HTR-8/SVneo (cell line): ENCODE measurements around the gene GALNS.

Experiments used
- DNase-seq: peaks from one replicate; pipeline ENCODE4 v3.0.0; 2011; ENCODE audit warnings: low spot score, mixed read lengths; ENCODE audit not compliant: insufficient read length
- FAIRE-seq: peaks from 2 replicates; lab custom pipeline; 2011; peaks lifted over from hg19 to GRCh38; lab: Jason Lieb, UNC

The GALNS gene

DNA sequence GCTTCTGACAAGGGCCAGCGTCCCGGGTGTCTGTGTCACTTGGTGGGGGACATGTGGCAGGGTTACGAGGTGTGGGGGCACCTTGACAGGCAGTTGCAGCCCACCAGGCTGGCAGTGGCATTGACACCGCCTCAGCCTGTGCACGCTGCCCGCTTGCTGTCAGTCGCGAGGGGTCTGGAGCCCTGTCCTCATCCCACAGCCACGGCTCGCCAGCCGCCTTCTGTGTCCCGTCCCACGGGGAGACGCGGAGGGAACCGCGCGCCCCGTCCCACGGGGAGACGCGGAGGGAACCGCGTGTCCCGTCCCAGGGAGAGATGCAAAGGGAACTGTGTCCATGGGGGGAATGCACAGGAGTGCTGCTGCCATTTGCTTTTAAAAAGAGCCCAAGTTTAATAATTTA lies 6.2 kb upstream of the GALNS start:
- FAIRE-seq (no peak), DNase-seq (no peak)

DNA sequence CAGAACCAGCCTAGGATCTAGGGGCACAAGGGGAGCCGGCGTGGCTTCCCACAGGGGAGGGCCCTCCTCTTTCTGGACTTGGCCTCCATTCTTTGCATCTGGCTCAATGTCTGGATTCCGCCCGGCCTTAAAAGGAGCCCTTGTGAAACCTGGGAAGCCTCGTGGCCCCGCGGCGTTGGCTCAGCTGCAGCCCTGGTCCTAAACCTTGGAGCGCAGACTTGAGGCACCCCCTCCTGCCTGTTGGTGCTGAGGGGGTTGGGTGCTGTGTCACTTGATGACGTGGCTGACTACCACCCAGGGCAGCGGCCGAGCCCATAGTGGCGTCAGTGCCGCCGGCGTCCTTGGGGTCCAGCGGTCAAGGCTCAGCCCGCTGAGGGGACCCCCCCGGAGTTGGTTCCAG lies 4.6 kb upstream of the GALNS start:
- FAIRE-seq, result no peak
- DNase-seq, result no peak

DNA sequence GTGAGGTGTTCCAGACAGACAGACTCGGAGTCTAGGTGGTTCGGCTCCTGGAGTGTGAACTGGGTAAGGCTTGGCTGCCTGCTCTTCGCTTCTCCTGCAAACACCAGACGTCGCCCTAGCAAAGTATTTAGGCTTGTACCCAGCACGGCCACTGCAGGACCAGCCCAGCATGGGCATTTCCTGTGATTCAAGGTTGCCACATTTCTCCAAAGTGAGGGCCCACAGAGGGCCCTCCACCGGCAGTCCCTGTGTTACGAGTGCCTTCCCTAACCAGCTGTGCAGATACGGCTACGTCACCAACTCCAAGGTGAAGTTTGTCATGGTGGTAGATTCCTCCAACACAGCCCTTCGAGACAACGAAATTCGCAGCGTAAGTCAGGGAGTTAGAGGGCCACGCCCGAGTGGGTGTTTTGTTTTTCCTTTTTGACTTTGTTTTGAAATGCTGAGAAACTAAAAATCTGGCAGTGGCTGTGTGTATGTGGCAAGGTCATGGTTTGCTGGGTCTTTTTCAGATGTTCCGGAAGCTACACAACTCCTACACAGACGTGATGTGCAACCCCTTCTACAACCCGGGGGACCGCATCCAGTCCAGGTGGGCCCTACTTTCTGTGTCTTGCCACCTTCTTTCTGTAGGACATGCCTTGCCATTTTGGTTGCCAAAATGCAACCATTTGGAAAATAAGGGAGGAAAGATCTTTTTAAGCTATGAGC lies 2.8 kb upstream of the GALNS start:
- no peak for FAIRE-seq

DNA sequence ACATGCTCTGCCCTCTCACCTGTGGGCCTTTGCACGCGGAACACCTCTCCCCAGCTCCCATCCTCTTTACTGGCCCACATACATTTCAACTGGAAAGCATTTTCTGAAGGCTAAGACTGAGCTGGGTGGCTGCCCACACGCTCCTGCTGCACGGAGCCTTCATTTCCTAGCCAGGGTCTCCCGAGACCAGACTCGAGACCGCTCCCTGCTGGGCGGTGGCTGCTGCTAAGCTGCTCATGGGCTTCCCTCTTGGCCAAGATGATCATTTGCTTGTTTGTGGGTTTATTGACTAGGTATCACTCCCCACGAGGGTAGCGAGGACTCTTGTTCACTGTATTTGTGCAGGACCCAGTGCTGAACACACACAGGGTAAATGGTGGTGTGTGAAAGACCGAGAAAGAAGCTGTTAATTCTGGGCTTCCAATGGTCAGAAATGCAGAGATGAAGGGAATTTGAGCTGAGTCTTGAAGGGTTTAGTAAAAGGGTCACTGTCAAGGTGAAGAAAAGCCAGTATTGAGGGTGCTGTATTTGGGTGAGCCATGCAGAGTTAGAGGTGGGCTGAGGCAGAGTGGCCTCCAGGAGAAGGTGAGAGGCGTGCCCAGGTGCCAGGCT lies 1.1 kb upstream of the GALNS start:
- DNase-seq, result peak; percentile 75
- FAIRE-seq, result peak; percentile 60

More for the DNA sequence above, 2.8 kb upstream of the GALNS start:
- DNase-seq, result no peak

DNA sequence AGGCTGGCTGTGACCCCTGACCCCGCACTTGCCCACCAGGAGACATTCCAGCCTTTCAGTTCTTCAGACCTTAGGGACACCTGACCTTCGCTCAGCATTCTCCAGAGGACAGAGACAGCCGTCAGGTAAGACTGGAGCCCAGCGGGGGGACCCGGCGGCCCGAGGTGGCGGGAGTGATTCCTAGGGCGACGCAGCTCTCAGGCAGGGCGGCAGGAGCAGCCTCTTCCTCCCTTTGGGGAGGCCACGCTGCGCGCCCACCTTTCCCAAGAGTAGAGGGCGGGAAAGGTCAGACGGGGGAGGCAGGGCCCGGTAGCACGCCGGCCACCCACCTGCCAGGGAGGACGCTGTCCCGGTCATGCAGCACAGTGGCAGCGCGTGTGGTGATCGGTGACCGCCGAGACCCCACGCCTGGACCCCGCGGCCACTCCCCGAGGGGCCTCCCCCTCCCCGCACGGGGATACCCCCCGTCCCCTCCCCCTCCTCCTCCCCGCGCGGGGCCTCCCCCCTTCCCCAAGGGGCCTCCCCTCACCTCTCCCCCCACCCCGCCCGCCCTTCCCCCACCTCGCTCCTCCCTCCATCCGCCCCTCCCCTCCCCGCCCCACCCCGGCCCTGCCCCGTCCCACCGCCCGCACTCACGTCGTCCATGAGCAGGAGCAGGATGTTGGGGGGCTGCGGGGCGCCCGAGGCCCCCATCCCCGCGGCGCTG lies 472 bp downstream of the GALNS start:
- DNase-seq (no peak), FAIRE-seq (no peak)

DNA sequence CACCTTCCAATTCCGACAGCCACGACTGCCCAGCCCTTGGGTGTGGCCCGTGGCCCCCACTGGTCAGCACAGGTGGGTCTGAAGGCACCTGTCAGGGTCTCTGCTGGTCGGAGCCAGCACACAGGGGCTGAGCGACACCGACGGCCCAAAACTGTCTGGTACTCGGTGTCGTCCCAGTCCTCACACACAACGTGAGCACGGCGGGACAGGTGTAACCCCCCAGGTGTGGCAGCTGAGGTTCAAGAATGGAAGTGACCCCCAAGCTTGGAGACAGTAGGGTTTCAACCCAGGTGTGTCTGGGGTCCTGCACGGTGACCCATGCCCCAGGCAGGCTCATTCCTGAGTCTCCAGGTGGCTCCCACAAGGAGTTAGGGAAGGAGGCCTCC lies 1.0 kb downstream of the GALNS start:
- DNase-seq, result no peak
- FAIRE-seq, result no peak

DNA sequence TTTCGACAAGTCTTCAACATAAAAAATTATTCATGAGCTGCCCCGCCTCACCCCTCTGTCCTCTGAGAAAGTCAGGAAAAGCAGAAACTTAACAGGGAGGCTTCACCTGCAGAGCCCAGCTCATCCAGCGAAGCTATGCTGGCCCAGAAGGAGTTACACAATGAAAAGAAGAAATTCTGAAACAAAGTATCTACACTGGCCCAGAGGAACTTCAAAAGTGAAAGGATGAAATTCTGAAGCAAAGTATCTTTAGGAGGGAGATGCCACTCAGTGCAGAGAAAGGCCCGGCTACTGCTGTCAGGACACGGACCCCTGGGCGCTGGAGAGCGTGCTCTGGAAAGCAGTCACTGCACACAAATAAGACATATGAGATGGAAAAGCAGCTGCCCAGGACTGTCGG lies 1.6 kb downstream of the GALNS start:
- FAIRE-seq, result no peak
- DNase-seq, result no peak

DNA sequence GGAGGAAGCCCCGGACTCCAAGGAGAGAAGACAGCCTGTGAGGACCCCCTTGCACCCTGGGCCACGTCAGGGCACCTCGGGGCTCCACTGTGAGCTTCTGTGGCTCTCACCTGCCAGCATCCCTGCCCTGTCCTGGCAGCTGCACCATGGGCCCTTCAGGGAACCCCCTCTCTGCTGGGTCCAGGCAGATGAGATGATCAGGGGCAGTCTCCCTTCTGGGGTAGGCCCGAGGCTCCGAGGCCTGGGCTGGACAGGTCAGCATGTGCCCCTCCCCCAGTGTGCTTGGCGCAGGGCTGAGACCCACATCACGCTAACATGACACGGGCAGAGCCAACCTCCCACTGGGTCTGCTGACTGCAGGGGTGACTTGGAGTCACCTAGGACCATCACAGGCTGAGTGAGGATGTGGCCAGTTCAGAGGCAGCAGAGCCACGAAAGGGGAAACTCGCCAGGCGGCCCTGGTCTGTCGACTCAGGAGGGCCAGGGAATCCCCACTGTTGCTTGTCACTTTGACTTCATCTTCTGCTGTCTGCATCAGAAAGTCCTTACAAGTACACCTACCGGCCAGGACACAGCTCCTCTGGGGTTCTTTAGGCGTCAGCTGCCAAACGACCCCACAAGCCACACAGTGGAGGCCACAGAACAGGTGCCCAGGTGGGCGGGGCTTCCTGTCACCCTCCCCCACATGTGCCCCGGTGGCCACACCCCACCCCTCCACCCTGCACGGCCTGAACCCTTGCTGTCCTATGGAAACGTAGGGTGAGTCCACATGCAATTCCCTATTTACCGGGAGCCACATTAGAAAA lies 2.2 kb downstream of the GALNS start:
- FAIRE-seq (no peak), DNase-seq (no peak)

DNA sequence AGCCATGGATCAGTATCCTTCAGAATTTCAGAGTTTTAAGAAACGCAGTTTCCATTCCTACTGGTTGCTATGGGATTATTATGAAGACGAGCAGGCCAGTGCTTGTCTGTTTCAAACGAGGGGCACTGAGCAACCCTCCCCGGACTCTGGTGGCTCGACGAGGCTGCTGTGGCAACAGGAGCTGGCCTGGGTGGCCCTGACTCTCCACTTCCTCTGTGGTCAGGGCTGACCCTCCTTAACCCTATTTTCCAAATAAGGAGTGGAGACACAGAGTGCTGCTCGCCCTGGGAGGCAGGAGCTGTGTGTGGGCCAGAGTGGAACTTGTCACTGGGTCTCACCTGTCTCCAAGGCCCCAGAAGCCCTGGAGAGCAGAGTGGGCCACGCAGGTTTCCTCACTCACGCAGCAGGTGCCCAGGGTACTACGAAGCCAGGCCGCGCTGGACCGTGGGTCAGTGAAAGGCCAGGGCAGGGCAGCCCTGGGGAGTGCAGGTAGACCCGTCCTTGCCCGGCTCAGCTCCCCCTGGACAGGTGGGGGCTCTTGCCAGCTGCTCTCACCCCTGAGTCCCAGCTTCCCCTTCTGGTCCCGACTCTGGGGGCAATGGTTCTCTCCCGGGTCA lies 3.3 kb downstream of the GALNS start:
- DNase-seq, result no peak
- FAIRE-seq, result no peak

DNA sequence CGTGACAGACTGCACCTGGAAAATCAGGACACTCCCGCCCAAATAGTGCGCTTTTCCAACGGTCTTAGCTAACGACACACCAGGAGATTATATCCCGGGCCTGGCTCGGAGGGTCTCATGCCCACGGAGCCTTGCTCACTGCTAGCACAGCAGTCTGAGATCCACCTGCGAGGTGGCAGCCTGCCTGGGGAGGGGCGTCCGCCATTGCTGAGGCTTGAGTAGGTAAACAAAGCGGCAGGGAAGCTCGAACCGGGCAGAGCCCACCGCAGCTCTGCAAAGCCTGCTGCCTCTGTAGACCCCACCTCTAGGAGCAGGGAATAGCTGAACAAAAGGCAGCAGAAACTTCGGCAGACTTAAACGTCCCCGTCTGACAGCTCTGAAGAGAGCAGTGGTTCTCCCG lies 5.1 kb downstream of the GALNS start:
- FAIRE-seq, result no peak
- no peak for DNase-seq

DNA sequence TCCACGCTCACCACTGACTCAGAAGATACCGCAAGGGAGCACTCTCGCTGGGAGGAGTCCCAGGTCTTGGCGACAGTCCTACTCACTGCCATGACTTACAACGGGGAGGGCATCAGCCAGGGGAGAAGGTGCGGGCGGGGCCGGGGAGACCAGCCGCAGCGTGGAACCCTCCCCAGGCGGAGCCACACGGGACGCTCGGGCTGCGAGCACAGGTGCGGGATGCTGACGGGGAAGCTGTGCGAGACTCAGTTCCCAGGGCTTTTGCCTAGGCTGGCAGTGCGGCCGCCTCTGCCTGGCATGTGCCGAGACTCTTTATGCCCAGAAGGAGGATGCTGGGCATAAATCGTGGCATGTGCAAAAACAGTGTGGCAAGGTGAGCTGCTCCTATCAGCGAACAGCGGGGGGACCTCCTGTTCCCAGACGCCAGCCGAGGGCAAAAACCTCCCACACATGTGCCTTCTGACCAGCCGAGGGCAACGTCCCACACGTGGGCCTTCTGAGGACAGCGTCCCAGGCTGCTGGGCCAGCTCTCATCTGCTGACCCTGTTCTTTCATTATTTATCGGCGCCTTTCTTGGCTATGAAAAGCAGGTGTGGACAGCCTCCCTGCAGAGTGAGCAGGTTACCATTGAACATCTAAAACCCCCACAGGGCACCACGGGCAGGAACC lies 6.1 kb downstream of the GALNS start:
- DNase-seq (no peak), FAIRE-seq (no peak)

DNA sequence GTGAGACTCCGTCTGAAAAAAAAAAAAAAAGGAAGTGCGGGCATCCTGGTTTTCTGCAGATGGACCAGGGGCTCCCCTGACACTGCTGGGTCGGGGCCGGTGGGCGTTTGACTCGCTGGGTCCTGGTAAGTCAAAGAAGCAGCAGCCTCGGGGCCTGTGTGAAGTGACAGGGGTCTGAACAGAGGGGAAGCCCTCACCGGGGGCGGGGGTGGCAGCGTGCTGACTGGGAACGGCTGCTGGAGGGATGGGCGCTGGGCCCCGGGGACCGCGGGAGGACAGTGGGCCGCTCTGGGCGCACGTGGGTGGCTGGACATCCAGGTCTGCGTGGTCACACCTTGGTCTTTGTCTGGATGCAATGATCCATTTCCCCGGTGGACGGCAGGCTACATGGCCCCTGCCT lies 8.2 kb downstream of the GALNS start:
- DNase-seq (no peak), FAIRE-seq (no peak)

DNA sequence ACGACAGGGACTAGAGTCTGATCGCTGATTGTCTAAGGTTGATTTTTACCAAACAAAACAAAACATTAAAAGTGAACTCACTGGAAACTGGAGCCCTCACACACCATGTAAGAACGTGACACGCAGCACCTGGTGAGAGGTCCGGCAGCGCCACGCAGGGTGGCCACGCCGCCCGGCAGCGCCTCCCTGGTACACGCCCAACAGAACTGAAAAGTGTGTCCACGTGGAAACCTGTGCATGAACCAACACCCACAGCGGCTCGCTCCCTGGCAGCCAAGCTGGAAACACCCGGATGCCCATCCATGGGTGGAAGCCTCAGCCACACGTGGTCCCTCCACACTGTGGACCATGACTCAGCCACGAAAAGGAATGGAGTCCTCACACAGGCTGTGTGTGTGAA lies 9.1 kb downstream of the GALNS start:
- no peak for DNase-seq
- no peak for FAIRE-seq

DNA sequence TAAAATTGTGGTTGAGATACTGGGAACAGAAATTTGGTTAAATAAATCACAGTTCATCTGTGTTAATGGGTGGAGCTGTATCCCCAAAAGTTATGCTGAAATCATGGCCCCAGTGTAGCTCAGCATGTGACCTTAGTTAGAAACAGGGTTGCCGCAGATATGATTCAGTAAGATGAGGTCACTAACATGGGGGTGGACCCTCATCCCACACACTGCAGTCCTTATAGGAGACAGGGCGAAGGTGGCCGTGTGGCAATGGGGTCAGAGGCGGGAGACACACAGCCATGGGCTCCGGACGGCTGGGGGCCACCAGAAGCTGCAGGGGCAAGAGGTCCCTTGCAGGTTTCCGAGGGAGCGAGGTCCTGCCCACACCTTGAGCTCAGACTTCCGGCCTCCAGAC lies 10.7 kb downstream of the GALNS start:
- no peak for FAIRE-seq
- DNase-seq, result no peak

DNA sequence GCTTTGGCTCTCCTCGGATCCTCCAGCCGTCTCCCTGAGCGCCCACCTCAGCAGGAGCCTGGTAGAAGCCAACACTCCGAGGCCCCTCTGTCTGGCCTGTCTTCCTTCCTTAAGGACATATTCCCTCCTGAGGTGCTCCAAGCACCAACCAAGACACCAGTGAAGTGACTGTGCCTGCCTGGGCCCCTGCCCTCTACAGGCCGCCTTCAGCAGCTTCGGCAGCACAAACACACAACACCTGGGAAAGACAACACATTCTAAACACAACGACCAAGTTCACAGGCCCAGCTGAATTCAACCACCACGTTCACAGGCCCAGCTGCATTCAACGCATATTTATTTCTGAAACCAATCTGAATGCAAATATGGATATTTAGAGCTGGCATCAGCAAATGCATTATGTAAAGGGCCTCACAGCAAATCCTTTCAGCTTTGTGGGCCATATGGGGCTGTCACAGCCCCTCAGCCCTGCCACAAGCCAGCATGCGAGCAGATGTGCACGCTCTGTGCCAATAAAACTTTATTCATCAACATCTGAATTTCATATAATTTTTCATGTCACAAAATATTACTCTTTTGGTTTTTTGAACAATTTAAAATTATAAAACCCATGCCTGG lies 12.2 kb downstream of the GALNS start:
- DNase-seq, result no peak
- FAIRE-seq, result no peak

DNA sequence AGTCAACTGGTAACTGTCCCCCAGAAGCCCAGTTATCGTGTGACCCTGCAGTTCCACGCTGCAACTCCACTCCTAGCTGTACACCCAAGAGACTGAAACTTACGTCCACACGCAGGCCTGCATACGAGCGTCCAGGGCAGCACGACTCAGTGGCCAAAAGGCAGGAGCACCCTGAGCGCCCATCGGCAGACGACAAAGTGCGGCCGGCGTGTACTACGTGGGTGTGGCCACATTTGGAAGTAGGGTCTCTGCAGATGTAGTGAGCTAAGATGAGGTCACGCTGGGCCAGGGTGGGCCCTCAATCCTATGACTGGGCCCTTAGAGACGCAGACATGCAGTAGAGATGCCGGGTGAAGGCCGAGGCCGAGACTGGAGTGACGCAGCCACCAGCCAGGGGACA lies 13.5 kb downstream of the GALNS start:
- no peak for FAIRE-seq
- no peak for DNase-seq

DNA sequence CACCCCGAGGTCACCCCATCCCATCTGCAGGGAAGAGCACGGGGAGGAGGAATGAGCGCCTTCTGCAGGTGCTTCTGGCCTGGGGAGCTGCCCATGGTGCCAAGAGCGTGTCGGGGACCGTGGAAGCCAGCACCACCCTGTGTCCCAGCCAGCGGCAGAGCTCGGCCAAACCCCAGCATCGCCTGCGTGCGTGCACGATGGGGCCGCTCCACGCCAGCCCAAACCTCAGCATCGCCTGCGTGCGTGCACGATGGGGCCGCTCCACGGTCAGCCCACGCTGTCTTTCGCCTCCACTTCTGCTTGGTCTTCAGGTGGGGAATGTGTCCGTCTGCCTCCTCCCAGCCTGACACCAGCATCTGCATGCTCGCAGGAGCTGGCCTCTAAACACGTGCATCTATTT lies 13.9 kb downstream of the GALNS start:
- DNase-seq (no peak), FAIRE-seq (no peak)

DNA sequence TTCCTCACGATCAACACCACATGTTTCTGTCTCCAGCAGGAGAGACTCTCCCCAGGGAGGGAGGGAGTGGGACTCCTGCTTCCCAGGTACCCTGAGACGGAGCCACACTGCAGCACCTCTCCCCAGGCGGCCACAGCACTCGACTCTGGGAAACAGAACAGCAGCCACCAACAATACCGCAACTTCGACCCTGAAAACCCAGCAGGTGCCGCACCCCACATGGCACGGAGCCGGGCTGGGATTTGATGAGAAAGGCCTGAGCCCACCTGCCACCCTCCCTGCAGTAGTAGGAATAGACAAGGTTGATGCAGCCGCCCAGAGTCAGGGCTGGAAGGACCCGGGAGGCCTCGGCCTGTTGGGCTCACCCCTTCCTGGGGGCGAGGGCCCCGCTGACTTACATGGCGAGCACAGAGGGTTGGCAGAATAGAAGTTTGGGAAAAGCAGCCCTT lies 14.4 kb downstream of the GALNS start:
- no peak for DNase-seq
- no peak for FAIRE-seq

DNA sequence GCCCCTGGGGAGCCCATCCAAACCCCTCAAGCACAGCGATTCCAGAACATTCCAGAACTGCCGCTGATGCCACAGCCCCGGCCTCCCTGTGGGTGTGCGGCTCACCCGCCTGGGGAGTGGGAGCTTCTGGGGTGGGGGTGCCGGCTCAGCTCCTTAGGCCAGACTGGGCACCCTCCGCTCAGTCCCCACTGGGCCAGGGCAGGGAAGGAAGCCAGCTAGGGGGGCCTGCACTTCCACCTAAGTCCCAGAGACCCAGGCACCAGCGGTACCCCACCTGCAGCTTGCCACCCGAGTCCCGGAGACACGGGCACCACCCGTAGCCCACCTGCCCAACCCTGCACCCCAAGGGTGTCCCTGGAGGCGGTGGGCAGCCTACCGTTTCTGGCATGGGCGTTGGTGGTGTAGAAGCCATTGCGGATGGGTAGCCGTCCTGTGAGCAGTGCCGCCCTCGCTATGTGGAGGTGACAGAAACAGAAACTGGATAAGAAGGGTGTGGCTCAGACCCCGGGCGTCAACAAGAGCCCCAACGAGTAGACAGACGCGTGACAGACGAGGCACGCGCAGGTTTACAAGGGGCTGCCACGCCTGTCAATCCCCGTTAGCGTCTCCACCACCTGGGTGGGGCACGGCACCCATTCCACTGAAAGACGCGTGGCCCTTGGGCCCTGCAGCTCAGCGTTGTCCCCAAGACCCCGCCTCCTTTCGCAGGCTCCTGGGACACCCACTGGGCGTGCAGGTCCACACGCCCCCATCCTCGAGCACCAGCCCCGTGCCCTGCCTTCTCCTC lies 15.0 kb downstream of the GALNS start:
- no peak for DNase-seq
- no peak for FAIRE-seq
